Glutamatergic neuron (in vitro differentiated cells): ENCODE measurements around the gene IRF2BP1. TPM values are rescaled to one million over a fixed set of nuclear protein-coding genes. Genes with fewer than 3 reads are reported as not detected.
"Not testable (repeated sequence)": the region's sequence is repeated elsewhere in the genome, so short reads cannot be mapped to it uniquely, and the experiment has no call there.

Source experiments
- DNase-seq: peaks from one replicate; pipeline ENCODE4 v3.0.0; 2022
- H3K27ac Mint-ChIP-seq: one replicate; pipeline ENCODE4 v1.8.0; 2020; ENCODE audit warnings: mild to moderate bottlenecking, mixed read lengths, inconsistent platforms; ENCODE audit not compliant: unreplicated experiment
- H3K27me3 Mint-ChIP-seq: one replicate; pipeline ENCODE4 v1.8.0; 2020; ENCODE audit warnings: mild to moderate bottlenecking, moderate library complexity, mixed read lengths, inconsistent platforms; ENCODE audit not compliant: unreplicated experiment
- H3K36me3 Mint-ChIP-seq: one replicate; pipeline ENCODE4 v1.8.0; 2020; ENCODE audit warnings: mild to moderate bottlenecking, mixed read lengths, inconsistent platforms; ENCODE audit not compliant: unreplicated experiment
- H3K4me1 Mint-ChIP-seq: one replicate; pipeline ENCODE4 v1.8.0; 2020; ENCODE audit warnings: mild to moderate bottlenecking, low read depth, mixed read lengths, inconsistent platforms; ENCODE audit not compliant: unreplicated experiment
- H3K4me3 Mint-ChIP-seq: one replicate; pipeline ENCODE4 v1.8.0; 2020; ENCODE audit warnings: mild to moderate bottlenecking, mixed read lengths, inconsistent platforms; ENCODE audit not compliant: unreplicated experiment
- H3K9me3 Mint-ChIP-seq: one replicate; pipeline ENCODE4 v1.8.0; 2020; ENCODE audit warnings: mild to moderate bottlenecking, moderate library complexity, mixed read lengths, inconsistent platforms; ENCODE audit not compliant: unreplicated experiment
- CTCF ChIP-seq: fragments of 200-600 bp; sonication (generic); IDR thresholded peaks from one replicate; pipeline ENCODE4 v1.5.0; 2021; ENCODE audit not compliant: partially characterized antibody, unreplicated experiment
- total RNA-seq: library from RNA; stranded (reverse); fragmentation: NEBNext Ultra II Directional; extraction: Animal tissue kit (Norgen Biotek cat#: 25700); gene quantifications from one replicate; pipeline ENCODE4 v1.2.1, GENCODE V29; 2021; ENCODE audit not compliant: unreplicated experiment

The IRF2BP1 gene
- total RNA-seq, 1 donor from 2014 or later = 19.2 TPM

DNA sequence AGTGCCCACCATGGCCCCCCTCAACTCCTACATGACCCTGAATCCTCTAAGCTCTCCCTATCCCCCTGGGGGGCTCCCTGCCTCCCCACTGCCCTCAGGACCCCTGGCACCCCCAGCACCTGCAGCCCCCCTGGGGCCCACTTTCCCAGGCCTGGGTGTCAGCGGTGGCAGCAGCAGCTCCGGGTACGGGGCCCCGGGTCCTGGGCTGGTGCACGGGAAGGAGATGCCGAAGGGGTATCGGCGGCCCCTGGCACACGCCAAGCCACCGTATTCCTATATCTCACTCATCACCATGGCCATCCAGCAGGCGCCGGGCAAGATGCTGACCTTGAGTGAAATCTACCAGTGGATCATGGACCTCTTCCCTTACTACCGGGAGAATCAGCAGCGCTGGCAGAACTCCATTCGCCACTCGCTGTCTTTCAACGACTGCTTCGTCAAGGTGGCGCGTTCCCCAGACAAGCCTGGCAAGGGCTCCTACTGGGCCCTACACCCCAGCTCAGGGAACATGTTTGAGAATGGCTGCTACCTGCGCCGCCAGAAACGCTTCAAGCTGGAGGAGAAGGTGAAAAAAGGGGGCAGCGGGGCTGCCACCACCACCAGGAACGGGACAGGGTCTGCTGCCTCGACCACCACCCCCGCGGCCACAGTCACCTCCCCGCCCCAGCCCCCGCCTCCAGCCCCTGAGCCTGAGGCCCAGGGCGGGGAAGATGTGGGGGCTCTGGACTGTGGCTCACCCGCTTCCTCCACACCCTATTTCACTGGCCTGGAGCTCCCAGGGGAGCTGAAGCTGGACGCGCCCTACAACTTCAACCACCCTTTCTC lies 13.6 kb downstream of the IRF2BP1 start:
- peaks cover 8% of the 10 kb centered on the region for H3K27me3 Mint-ChIP-seq
- no peak for TF ChIP-seq CTCF
- H3K27ac Mint-ChIP-seq = no peak overlapping the region
- H3K9me3 Mint-ChIP-seq = peaks cover 4% of the 10 kb centered on the region
- no peaks in the 10 kb centered on the region for H3K36me3 Mint-ChIP-seq
- peaks cover 3% of the 10 kb centered on the region for H3K4me1 Mint-ChIP-seq
- H3K4me3 Mint-ChIP-seq = no peak overlapping the region
- DNase-seq = no peak

- TF ChIP-seq CTCF = no peak
- peaks cover 4% of the 10 kb centered on the region for H3K9me3 Mint-ChIP-seq
- no peak overlapping the region for H3K4me3 Mint-ChIP-seq
- DNase-seq = no peak
- H3K4me1 Mint-ChIP-seq = no peaks in the 10 kb centered on the region
- peaks cover 8% of the 10 kb centered on the region for H3K27me3 Mint-ChIP-seq
- no peak overlapping the region for H3K27ac Mint-ChIP-seq
- H3K36me3 Mint-ChIP-seq = no peaks in the 10 kb centered on the region
Measured at GRCh38 chr19:45870798-45871197, 15.1 kb downstream of the IRF2BP1 start.

GRCh38 chr19:45867241-45867640 lies 18.7 kb downstream of the IRF2BP1 start:
- peaks cover 15% of the 10 kb centered on the region for H3K9me3 Mint-ChIP-seq
- not testable (repeated sequence) for H3K27ac Mint-ChIP-seq, DNase-seq, H3K4me1 Mint-ChIP-seq, H3K36me3 Mint-ChIP-seq, H3K4me3 Mint-ChIP-seq
- H3K27me3 Mint-ChIP-seq = peaks cover 27% of the 10 kb centered on the region

- no peak overlapping the region for H3K27ac Mint-ChIP-seq
- no peak for DNase-seq
- H3K36me3 Mint-ChIP-seq = no peaks in the 10 kb centered on the region
- H3K4me1 Mint-ChIP-seq = no peaks in the 10 kb centered on the region
- no peak overlapping the region for H3K4me3 Mint-ChIP-seq
- H3K27me3 Mint-ChIP-seq = peaks cover 30% of the 10 kb centered on the region
- no peak for TF ChIP-seq CTCF
- peaks cover 15% of the 10 kb centered on the region for H3K9me3 Mint-ChIP-seq
Measured at GRCh38 chr19:45866400-45867176, 19.4 kb downstream of the IRF2BP1 start.

GRCh38 chr19:45865269-45865948 lies 20.5 kb downstream of the IRF2BP1 start:
- no peak for TF ChIP-seq CTCF
- Mint-ChIP-seq H3K27ac (no peak overlapping the region), H3K27me3 (peaks cover 30% of the 10 kb centered on the region), H3K9me3 (peaks cover 15% of the 10 kb centered on the region), H3K4me1 (no peaks in the 10 kb centered on the region), H3K4me3 (no peak overlapping the region), H3K36me3 (no peaks in the 10 kb centered on the region)
- DNase-seq = no peak
